ENCODE measurements around the gene CTRB1. TPM values are rescaled to one million over a fixed set of nuclear protein-coding genes. Genes with fewer than 3 reads are reported as not detected.
"Not testable (repeated sequence)": the region's sequence is repeated elsewhere in the genome, so short reads cannot be mapped to it uniquely, and the experiment has no call there.

Gene CTRB1
- total and polyA plus RNA-seq, 5 experiments from 2014 or later, result not detected

DNA sequence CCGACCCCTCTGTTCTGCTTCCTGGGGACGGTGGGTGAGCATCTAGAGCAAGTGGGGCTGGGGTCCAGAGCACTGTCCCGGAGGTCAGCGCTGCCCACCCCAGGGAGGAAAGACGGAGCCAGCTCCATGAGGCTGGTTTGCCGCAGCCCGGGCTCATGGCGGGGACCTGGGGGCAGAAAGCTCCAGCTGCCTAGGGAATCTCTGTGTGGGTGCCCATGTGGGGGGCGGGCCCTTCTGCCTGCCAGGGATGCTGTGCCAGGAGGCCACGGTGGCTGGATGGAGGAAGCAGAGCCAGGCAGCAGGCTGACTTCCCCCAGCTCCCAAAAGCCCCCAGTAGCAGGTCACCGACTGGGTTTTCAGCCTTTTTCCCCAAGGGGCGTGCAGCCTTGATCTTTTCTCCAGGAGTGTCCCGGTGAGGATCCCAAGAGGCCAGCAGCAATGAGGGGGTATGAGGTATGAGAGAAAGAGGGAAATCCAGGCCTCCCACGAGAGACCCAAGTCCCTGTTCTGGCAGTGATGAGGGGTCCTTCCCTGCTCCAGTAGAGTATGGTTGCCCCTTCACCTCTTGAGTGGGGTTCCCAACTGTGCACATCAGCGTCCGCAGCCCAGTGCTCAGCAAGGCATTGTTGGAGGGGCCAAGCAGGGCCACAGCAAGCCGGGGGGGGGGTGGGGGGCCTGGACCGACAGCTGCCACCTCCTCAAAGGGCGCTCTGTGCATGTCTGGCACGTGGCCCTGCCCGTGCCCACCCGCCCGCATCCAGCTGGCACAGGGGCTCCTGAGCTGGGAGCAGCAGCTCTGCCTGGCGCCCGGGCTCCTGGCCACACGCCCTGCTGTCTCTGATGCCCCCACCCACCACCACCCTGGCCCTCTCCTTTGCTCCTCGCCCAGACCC is 48.2 kb downstream of the CTRB1 start:
- ATAC-seq, result no peak
- peaks cover 19 to 62% (median 39%) of the 10 kb centered on the region in 5 donors for H3K27me3 Mint-ChIP-seq

GRCh38 chr16:75267631-75268264 is 49.0 kb downstream of the CTRB1 start:
- Mint-ChIP-seq H3K4me1 (peaks cover 2 to 11% (median 9%) of the 10 kb centered on the region in 4 donors), H3K4me3 (peak overlapping the region in 1 of 10 donors; percentile 19), H3K27ac (peak overlapping the region in 1 of 10 donors; percentile 1), H3K9me3 (no peaks in the 10 kb centered on the region), H3K36me3 (no peaks in the 10 kb centered on the region), H3K27me3 (peaks cover 16 to 60% (median 36%) of the 10 kb centered on the region in 5 donors)
- POLR2A ChIA-PET, result no interaction called here
- ATAC-seq (no peak), DNase-seq (peak in 1 of 10 donors; percentile 41)

More for the DNA sequence above, 48.2 kb downstream of the CTRB1 start:
- H3K27ac Mint-ChIP-seq, result peak overlapping the region in 1 of 10 donors; percentile 43
- H3K36me3 Mint-ChIP-seq, result no peaks in the 10 kb centered on the region
- peak overlapping the region; percentile 60 to 89 (median 83) for H3K4me3 Mint-ChIP-seq
- no peaks in the 10 kb centered on the region for H3K9me3 Mint-ChIP-seq
- H3K4me1 Mint-ChIP-seq, result peaks cover 2 to 11% (median 9%) of the 10 kb centered on the region in 4 donors
- POLR2A ChIA-PET, result no interaction called here
- DNase-seq, result no peak

GRCh38 chr16:75269358-75269757 is 50.6 kb downstream of the CTRB1 start:
- H3K36me3 Mint-ChIP-seq, ATAC-seq, H3K4me1 Mint-ChIP-seq, H3K27ac Mint-ChIP-seq, H3K4me3 Mint-ChIP-seq, H3K9me3 Mint-ChIP-seq, POLR2A ChIA-PET: not testable (repeated sequence)
- peak in 1 of 10 donors; percentile 8 for DNase-seq
- peaks cover 10 to 59% (median 31%) of the 10 kb centered on the region in 5 donors for H3K27me3 Mint-ChIP-seq

DNA sequence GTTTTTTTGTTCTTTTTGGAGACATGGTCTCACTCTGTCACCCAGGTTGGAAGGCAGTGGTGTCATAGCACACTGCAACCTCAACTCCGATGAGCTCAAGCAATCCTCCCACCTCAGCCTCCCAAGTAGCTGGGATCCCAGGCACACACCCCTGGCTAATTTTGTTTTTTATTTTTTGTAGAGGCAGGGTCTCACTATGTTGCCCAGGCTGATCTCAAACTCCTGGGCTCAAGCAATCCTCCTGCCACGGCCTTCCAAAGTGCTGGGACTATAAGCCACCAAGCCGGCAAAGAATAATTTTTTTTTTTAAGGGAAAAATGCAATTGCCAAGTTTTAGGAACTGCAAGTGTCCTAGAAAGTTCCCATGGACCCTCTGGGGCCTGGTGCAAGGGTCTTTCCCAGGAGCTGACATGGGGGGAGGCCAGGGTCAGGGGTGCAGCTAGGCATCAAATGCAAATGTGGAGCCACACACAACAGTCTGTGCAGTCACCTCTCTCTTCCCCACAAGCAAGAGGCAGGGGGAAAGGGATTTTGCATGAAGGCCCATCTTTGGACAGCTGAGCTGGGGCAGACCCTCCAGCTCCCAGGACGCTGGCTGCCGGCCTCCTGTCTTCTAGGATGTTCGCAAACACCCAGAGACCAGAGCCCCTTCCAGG is 52.8 kb downstream of the CTRB1 start:
- H3K36me3 Mint-ChIP-seq, result no peaks in the 10 kb centered on the region
- no peak overlapping the region for H3K4me3 Mint-ChIP-seq
- ATAC-seq (no peak), DNase-seq (peak in 1 of 10 donors; percentile 45)
- H3K27me3 Mint-ChIP-seq, result peaks cover 6 to 50% (median 28%) of the 10 kb centered on the region in 5 donors
- no peak overlapping the region for H3K27ac Mint-ChIP-seq
- H3K9me3 Mint-ChIP-seq, result no peaks in the 10 kb centered on the region
- POLR2A ChIA-PET, result no interaction called here
- peaks cover 0 to 1% (median under 1%) of the 10 kb centered on the region in 4 donors for H3K4me1 Mint-ChIP-seq

GRCh38 chr16:75272097-75272551 is 53.3 kb downstream of the CTRB1 start:
- no peak overlapping the region for H3K27ac Mint-ChIP-seq
- ATAC-seq (no peak), DNase-seq (peak in 1 of 10 donors; percentile 15)
- peaks cover 0 to under 1% (median 0%) of the 10 kb centered on the region in 9 donors for H3K9me3 Mint-ChIP-seq
- no peaks in the 10 kb centered on the region for H3K4me1 Mint-ChIP-seq
- no peaks in the 10 kb centered on the region for H3K36me3 Mint-ChIP-seq
- peaks cover 5 to 49% (median 28%) of the 10 kb centered on the region in 5 donors for H3K27me3 Mint-ChIP-seq
- POLR2A ChIA-PET, result interaction anchor here (0.7 kb wide), 1 partner anchor 439 kb away, joined by 3 read pairs; no protein-coding TSS in a partner anchor
- no peak overlapping the region for H3K4me3 Mint-ChIP-seq

DNA sequence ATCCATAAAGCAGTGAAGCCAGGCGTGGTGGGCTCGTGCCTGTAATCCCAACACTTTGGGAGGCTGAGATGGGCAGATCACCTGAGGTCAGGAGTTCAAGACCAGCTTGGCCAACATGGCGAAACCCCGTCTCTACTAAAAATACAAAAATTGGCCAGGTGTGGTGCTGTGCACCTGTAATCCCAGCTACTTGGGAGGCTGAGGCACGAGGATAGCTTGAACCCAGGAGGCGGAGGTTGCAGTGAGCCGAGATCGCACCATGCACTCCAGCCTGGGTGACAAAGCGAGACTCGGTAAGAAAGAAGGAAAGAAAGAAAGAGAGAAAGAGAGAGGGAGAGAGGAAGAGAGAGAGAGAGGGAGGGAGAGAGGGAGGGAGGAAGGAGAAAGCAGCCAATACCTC is 53.8 kb downstream of the CTRB1 start:
- H3K9me3 Mint-ChIP-seq, ATAC-seq, H3K4me1 Mint-ChIP-seq, H3K36me3 Mint-ChIP-seq, H3K4me3 Mint-ChIP-seq, H3K27ac Mint-ChIP-seq: not testable (repeated sequence)
- DNase-seq, result peak in 1 of 10 donors; percentile 26
- POLR2A ChIA-PET, result interaction anchor here (0.7 kb wide), 1 partner anchor 440 kb away, joined by 3 read pairs; no protein-coding TSS in a partner anchor
- peaks cover 8 to 51% (median 31%) of the 10 kb centered on the region in 5 donors for H3K27me3 Mint-ChIP-seq

DNA sequence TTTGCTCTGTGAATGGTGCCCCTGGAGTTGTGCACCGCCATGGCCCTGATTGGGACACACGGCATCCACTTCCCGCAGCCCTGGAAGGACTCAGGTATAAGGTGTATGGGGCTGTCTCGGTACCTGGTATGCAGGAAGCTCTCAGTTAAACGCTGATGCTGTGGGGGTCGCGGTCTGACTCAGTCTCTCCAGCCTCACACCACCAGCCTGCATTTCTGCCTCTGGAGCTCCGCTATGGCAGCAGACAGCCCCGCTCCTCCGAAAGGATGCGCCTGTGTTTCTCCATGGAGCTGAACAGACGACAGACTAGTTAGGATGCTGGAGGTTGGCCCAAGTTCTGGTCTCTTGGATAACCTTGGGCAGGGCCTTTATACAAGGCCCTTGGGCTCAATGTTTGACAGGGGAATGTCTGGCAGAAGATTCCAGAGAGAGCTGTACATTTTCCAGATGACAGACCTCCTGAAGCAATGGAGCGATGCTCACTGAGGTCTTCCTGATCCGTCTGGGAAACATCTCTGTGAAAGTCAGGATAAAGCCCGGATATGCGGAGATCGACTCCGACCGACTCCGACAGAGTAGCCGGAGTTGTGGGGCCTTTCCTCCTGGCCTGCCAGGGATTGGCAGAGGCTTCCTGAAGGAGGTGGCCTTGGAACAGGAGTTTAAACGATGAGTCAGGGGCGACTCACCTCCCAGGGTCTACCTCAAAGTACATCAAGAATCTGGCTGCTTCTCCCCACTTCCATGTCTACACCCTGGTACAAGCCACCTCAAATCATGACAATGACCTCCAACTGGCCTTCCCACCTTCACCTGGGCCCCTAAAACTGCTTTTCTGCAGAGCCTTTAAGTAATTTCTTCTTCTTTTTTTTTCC is 54.5 kb downstream of the CTRB1 start:
- H3K27ac Mint-ChIP-seq, result no peak overlapping the region
- DNase-seq (peak in 1 of 10 donors; percentile 57), ATAC-seq (no peak)
- peaks cover 0 to 3% (median 0%) of the 10 kb centered on the region in 9 donors for H3K9me3 Mint-ChIP-seq
- peaks cover 8 to 54% (median 32%) of the 10 kb centered on the region in 5 donors for H3K27me3 Mint-ChIP-seq
- no peaks in the 10 kb centered on the region for H3K4me1 Mint-ChIP-seq
- POLR2A ChIA-PET, result interaction anchor here (0.7 kb wide), 1 partner anchor 440 kb away, joined by 3 read pairs; no protein-coding TSS in a partner anchor
- no peaks in the 10 kb centered on the region for H3K36me3 Mint-ChIP-seq
- H3K4me3 Mint-ChIP-seq, result no peak overlapping the region

Other genes starting within 250 kb of the CTRB1 start
- gene WDR59, start 233.9 kb upstream of the CTRB1 start, total RNA-seq, result 100 to 1,000 TPM; 125 to 130 TPM
- gene WDR59, start 233.9 kb upstream of the CTRB1 start, polyA plus RNA-seq, result 10 to 100 TPM in 1 of 3 donors, 1 to 10 TPM in 2; 6.9 to 12.9 (median 9.7) TPM
- gene ZNRF1, start 220.0 kb upstream of the CTRB1 start, total RNA-seq, result 1 to 10 TPM; 1.3 to 1.5 TPM
- gene ZNRF1, start 220.0 kb upstream of the CTRB1 start, polyA plus RNA-seq, result 1 to 10 TPM in 2 of 3 donors, under 1 TPM in 1; 0.73 to 1.3 (median 1.3) TPM
- gene LDHD, start 102.2 kb upstream of the CTRB1 start, total RNA-seq, result not detected
- gene LDHD, start 102.2 kb upstream of the CTRB1 start, polyA plus RNA-seq, result not detected
- gene ZFP1, start 70.5 kb upstream of the CTRB1 start, total RNA-seq, result 10 to 100 TPM; 14.0 to 17.1 TPM
- 10 to 100 TPM; 12.4 to 26.5 (median 15.8) TPM for gene ZFP1, start 70.5 kb upstream of the CTRB1 start, polyA plus RNA-seq
- not detected for gene CTRB2, start 11.8 kb upstream of the CTRB1 start, total RNA-seq
- not detected for gene CTRB2, start 11.8 kb upstream of the CTRB1 start, polyA plus RNA-seq
- under 1 TPM in 1 of 2 experiments, not detected in 1; 0.30 TPM for gene BCAR1, start 32.6 kb downstream of the CTRB1 start, total RNA-seq
- not detected for gene BCAR1, start 32.6 kb downstream of the CTRB1 start, polyA plus RNA-seq
- 10 to 100 TPM; 34.9 to 39.0 TPM for gene CFDP1, start 214.5 kb downstream of the CTRB1 start, total RNA-seq
- gene CFDP1, start 214.5 kb downstream of the CTRB1 start, polyA plus RNA-seq, result 10 to 100 TPM; 34.3 to 36.8 (median 34.5) TPM
- gene TMEM170A, start 245.7 kb downstream of the CTRB1 start, total RNA-seq, result 10 to 100 TPM; 42.3 to 53.2 TPM
- 10 to 100 TPM; 32.8 to 45.1 (median 33.8) TPM for gene TMEM170A, start 245.7 kb downstream of the CTRB1 start, polyA plus RNA-seq

All from naive thymus-derived CD8-positive, alpha-beta T cell (primary cell).